Heart right ventricle (tissue), 16 donors: ENCODE results near the gene LUC7L. TPM values are rescaled to one million over a fixed set of nuclear protein-coding genes. Genes with fewer than 3 reads are reported as not detected.

Experiments
- ATAC-seq, 8 donors: fragments of 200-7000 bp; cut with Tn5 transposase; one replicate each; pipeline ENCODE4 v1.9.1; 2020; ENCODE audit warnings: mild to moderate bottlenecking in 8 of 8, moderate library complexity in 8 of 8, moderate number of reproducible peaks in 1 of 8
- DNase-seq, 2 donors: peaks; one replicate each; pipeline ENCODE4 v3.0.0-alpha.2; 2020
- H3K27ac ChIP-seq, 10 donors: fragments of 200-600 bp; sonication (generic) in 2 of 10; one replicate each; pipeline versions ENCODE4 v1.5.0 to v1.8.0; 2020 to 2022; ENCODE audit warnings: mild to moderate bottlenecking in 3 of 10
- H3K27me3 ChIP-seq, 7 donors: fragments of 200-600 bp; one replicate each; pipeline ENCODE4 v1.8.0; 2021 to 2022; ENCODE audit warnings: mild to moderate bottlenecking in 2 of 7
- H3K36me3 ChIP-seq, 9 donors: fragments of 200-600 bp; sonication (generic) in 1 of 9; one replicate each; pipeline versions ENCODE4 v1.5.0 to v1.8.0; 2020 to 2022; ENCODE audit warnings: mild to moderate bottlenecking in 2 of 9
- H3K4me1 ChIP-seq, 9 donors: fragments of 200-600 bp; sonication (generic) in 1 of 9; one replicate each; pipeline versions ENCODE4 v1.5.0 to v1.8.0; 2020 to 2022; ENCODE audit warnings: mild to moderate bottlenecking in 4 of 9
- H3K4me3 ChIP-seq, 10 donors: fragments of 200-600 bp; sonication (generic) in 2 of 10; one replicate each; pipeline versions ENCODE4 v1.5.0 to v1.8.0; 2020 to 2022; ENCODE audit warnings: mild to moderate bottlenecking in 7 of 10, moderate library complexity in 2 of 10
- H3K9me3 ChIP-seq, 11 donors: fragments of 200-600 bp in 10 of 11; sonication (generic) in 2 of 11; one replicate each; pipeline versions ENCODE4 v1.5.0 to v1.8.0; 2013 to 2022; ENCODE audit warnings: mild to moderate bottlenecking in 2 of 11, control low read depth in 1 of 11, moderate library complexity in 1 of 11
- CTCF ChIP-seq, 9 donors: fragments of 200-600 bp; sonication (generic) in 2 of 9; IDR thresholded peaks; one replicate each; pipeline versions ENCODE4 v1.5.0 to v1.8.0; 2021 to 2022; ENCODE audit warnings: antibody characterized with exemption in 9 of 9, mild to moderate bottlenecking in 5 of 9, moderate library complexity in 1 of 9
- WGBS, 2 donors: extraction: QIAGEN DNeasy Blood & Tissue Kit; methylation state at CpG; one replicate each; pipeline ENCODE4 v1.1.7; 2013; ENCODE audit warnings: inconsistent platforms in 1 of 2; 5-methylcytosine and 5-hydroxymethylcytosine counted together
- intact Hi-C, 10 donors: fragments of 100-400 bp; cut with DNase I; formaldehyde crosslinking; loops; one replicate each; pipeline versions ENCODE4 v1.11.1 to v1.14.2; 2022
- polyA plus RNA-seq, 2 donors: library from polyadenylated mRNA; stranded (reverse); fragments of 200-250 nt; gene quantifications; one replicate each; pipeline ENCODE4 v1.2.3, GENCODE V29; 2013
- total RNA-seq, 10 donors: library from RNA; stranded (reverse); fragmentation: NEBNext Ultra II Directional in 3 of 10; extraction: Animal tissue kit (Norgen Biotek cat#: 25700) in 3 of 10; gene quantifications; one replicate each; pipeline versions ENCODE4 v1.2.1 to v1.2.4, GENCODE V29; 2021 to 2023
- donor health status: Arrhythmogenic right ventricular cardiomyopathy.
- donor health status: ischemic (EF 13 %, LVEDD 7.1; RV severe dilation, severe dysfunction).
- donor health status: healthy with polysubstance abuse.
- donor health status: DM: no; HTN: yes; CAD: no.
- donor health status: DM: no; HTN: no; CAD: no.
- donor health status: ischemic (EF 25% LVEDD 6.9; RV normal size, moderate dysfunction).
- donor health status: ischemic (EF 25% LVEDD 5.7; RV mildly dilated, moderate dysfunction).
- donor health status: healthy.
- donor health status: DM: yes; HTN: yes; CAD: no.
- donor health status: Ischemic cardiomyopathy.
- donor health status: ischemic (EF 35%, LVEDD 5.7; RV mildly dilated, moderate dysfunction).
- donor health status: nonischemic (EF 11% LVEDD 7.7; RV severe dilation, severe dysfunction).
- donor health status: DM: yes; HTN: yes; CAD: no.
- donor health status: PGD.
- donor health status: ischemic (EF 29% LVEDD 5.4; RV normal size, mild dysfunction).
- donor health status: nonischemic (EF 23%, LVEDD 6.1; RV moderate dilation, normal function).

The LUC7L gene
- total and polyA plus RNA-seq, 12 donors: 14.4 to 139 (median 20.8) TPM

GRCh38 chr16:143456-143855 is 85.8 kb downstream of the LUC7L start:
- DNase-seq (no peak), ATAC-seq (no peak)
- H3K9me3 ChIP-seq: no peaks in the 10 kb centered on the region
- no peak overlapping the region for H3K27ac ChIP-seq
- H3K4me3 ChIP-seq: no peak overlapping the region
- H3K4me1 ChIP-seq: peaks cover 0 to 8% (median 0%) of the 10 kb centered on the region in 9 donors
- intact Hi-C loops: no loop called here
- H3K36me3 ChIP-seq: no peaks in the 10 kb centered on the region
- WGBS, 2 donors: 56 to 61% methylated on average over 6 of the region's 6 CpGs
- peaks cover 0 to 30% (median 10%) of the 10 kb centered on the region in 7 donors for H3K27me3 ChIP-seq
- TF ChIP-seq CTCF (IDR thresholded peaks at IDR 0.05): no peak

- Histone ChIP-seq H3K4me1 (peaks cover 0 to 8% (median 0%) of the 10 kb centered on the region in 9 donors), H3K27ac (no peak overlapping the region), H3K9me3 (no peaks in the 10 kb centered on the region), H3K4me3 (no peak overlapping the region), H3K27me3 (peaks cover 0 to 30% (median 10%) of the 10 kb centered on the region in 7 donors), H3K36me3 (no peaks in the 10 kb centered on the region)
- no peak for TF ChIP-seq CTCF (IDR thresholded peaks at IDR 0.05)
- DNase-seq: no peak
- ATAC-seq: no peak
- intact Hi-C loops: no loop called here
- WGBS, 2 donors: 77% methylated on average over 6 of the region's 6 CpGs
Measured at GRCh38 chr16:143047-143446, 86.2 kb downstream of the LUC7L start.

- no peaks in the 10 kb centered on the region for H3K36me3 ChIP-seq
- peaks cover 0 to 30% (median 10%) of the 10 kb centered on the region in 7 donors for H3K27me3 ChIP-seq
- intact Hi-C loops: no loop called here
- 71 to 78% methylated on average over 12 of the region's 12 CpGs for WGBS, 2 donors
- no peak overlapping the region for H3K27ac ChIP-seq
- DNase-seq: no peak
- no peak overlapping the region for H3K4me3 ChIP-seq
- TF ChIP-seq CTCF (IDR thresholded peaks at IDR 0.05): no peak
- H3K4me1 ChIP-seq: peaks cover 0 to 13% (median 4%) of the 10 kb centered on the region in 9 donors
- ATAC-seq: no peak
- no peaks in the 10 kb centered on the region for H3K9me3 ChIP-seq
Measured at GRCh38 chr16:142405-142967, 86.8 kb downstream of the LUC7L start.

GRCh38 chr16:140175-140857 is 88.9 kb downstream of the LUC7L start:
- WGBS, 2 donors: 60 to 63% methylated on average over 10 of the region's 10 CpGs
- no peak for DNase-seq
- no peak overlapping the region for H3K27ac ChIP-seq
- H3K27me3 ChIP-seq: peaks cover 0 to 21% (median 10%) of the 10 kb centered on the region in 7 donors
- no peaks in the 10 kb centered on the region for H3K9me3 ChIP-seq
- no peak for TF ChIP-seq CTCF (IDR thresholded peaks at IDR 0.05)
- ATAC-seq: no peak
- H3K4me1 ChIP-seq: peaks cover 0 to 20% (median 9%) of the 10 kb centered on the region in 9 donors
- intact Hi-C loops: no loop called here
- H3K36me3 ChIP-seq: no peaks in the 10 kb centered on the region
- no peak overlapping the region for H3K4me3 ChIP-seq

Other genes with a start within 250 kb of the LUC7L start
- gene POLR3K, start 175.8 kb downstream of the LUC7L start, total RNA-seq: 10 to 100 TPM in 7 of 10 donors, 1 to 10 TPM in 3; 9.1 to 11.8 (median 10.5) TPM
- 10 to 100 TPM in 1 of 2 donors, 1 to 10 TPM in 1; 6.7 to 19.2 TPM for gene POLR3K, start 175.8 kb downstream of the LUC7L start, polyA plus RNA-seq
- 10 to 100 TPM; 45.6 to 86.6 (median 56.6) TPM for gene SNRNP25, start 175.6 kb downstream of the LUC7L start, total RNA-seq
- 100 to 1,000 TPM in 1 of 2 donors, 10 to 100 TPM in 1; 80.4 to 109 TPM for gene SNRNP25, start 175.6 kb downstream of the LUC7L start, polyA plus RNA-seq
- gene RHBDF1, start 156.8 kb downstream of the LUC7L start, total RNA-seq: 10 to 100 TPM; 18.5 to 27.8 (median 24.3) TPM
- gene RHBDF1, start 156.8 kb downstream of the LUC7L start, polyA plus RNA-seq: 10 to 100 TPM; 36.9 to 89.8 TPM
- 10 to 100 TPM; 32.2 to 44.7 (median 38.6) TPM for gene MPG, start 151.2 kb downstream of the LUC7L start, total RNA-seq
- gene MPG, start 151.2 kb downstream of the LUC7L start, polyA plus RNA-seq: 10 to 100 TPM; 68.2 to 88.5 TPM
- 10 to 100 TPM; 19.0 to 28.8 (median 22.3) TPM for gene NPRL3, start 90.8 kb downstream of the LUC7L start, total RNA-seq
- 10 to 100 TPM; 16.2 to 19.6 TPM for gene NPRL3, start 90.8 kb downstream of the LUC7L start, polyA plus RNA-seq
- not detected for gene HBZ, start 76.8 kb downstream of the LUC7L start, total RNA-seq
- gene HBZ, start 76.8 kb downstream of the LUC7L start, polyA plus RNA-seq: under 1 TPM in 1 of 2 donors, not detected in 1; 0.14 TPM
- under 1 TPM in 2 of 10 donors, not detected in 8; 0.56 to 0.61 TPM for gene HBM, start 63.5 kb downstream of the LUC7L start, total RNA-seq
- gene HBM, start 63.5 kb downstream of the LUC7L start, polyA plus RNA-seq: not detected
- gene HBA2, start 56.6 kb downstream of the LUC7L start, total RNA-seq: 1,000 to 10,000 TPM in 1 of 10 donors, 100 to 1,000 TPM in 5, 10 to 100 TPM in 4; 78.7 to 1,146 (median 107) TPM
- gene HBA2, start 56.6 kb downstream of the LUC7L start, polyA plus RNA-seq: 10 to 100 TPM in 1 of 2 donors, 1 to 10 TPM in 1; 2.9 to 84.6 TPM
- 1,000 to 10,000 TPM in 1 of 10 donors, 100 to 1,000 TPM in 9; 114 to 1,150 (median 192) TPM for gene HBA1, start 52.8 kb downstream of the LUC7L start, total RNA-seq
- 10 to 100 TPM in 1 of 2 donors, 1 to 10 TPM in 1; 2.1 to 27.1 TPM for gene HBA1, start 52.8 kb downstream of the LUC7L start, polyA plus RNA-seq
- not detected for gene HBQ1, start 49.0 kb downstream of the LUC7L start, total RNA-seq
- gene HBQ1, start 49.0 kb downstream of the LUC7L start, polyA plus RNA-seq: under 1 TPM in 1 of 2 donors, not detected in 1; 0.09 TPM
- gene FAM234A, start 5.4 kb upstream of the LUC7L start, total RNA-seq: 100 to 1,000 TPM; 114 to 200 (median 161) TPM
- gene FAM234A, start 5.4 kb upstream of the LUC7L start, polyA plus RNA-seq: 10 to 100 TPM; 70.5 to 97.9 TPM
- gene RGS11, start 46.5 kb upstream of the LUC7L start, total RNA-seq: 10 to 100 TPM in 6 of 10 donors, 1 to 10 TPM in 4; 7.5 to 18.2 (median 12.5) TPM
- gene RGS11, start 46.5 kb upstream of the LUC7L start, polyA plus RNA-seq: 10 to 100 TPM in 1 of 2 donors, 1 to 10 TPM in 1; 1.9 to 36.4 TPM
- 10 to 100 TPM in 4 of 10 donors, 1 to 10 TPM in 6; 4.8 to 16.9 (median 9.1) TPM for gene ARHGDIG, start 51.1 kb upstream of the LUC7L start, total RNA-seq
- 10 to 100 TPM in 1 of 2 donors, under 1 TPM in 1; 0.17 to 10.7 TPM for gene ARHGDIG, start 51.1 kb upstream of the LUC7L start, polyA plus RNA-seq
- 10 to 100 TPM in 1 of 10 donors, 1 to 10 TPM in 8, under 1 TPM in 1; 0.55 to 14.0 (median 3.2) TPM for gene PDIA2, start 53.7 kb upstream of the LUC7L start, total RNA-seq
- gene PDIA2, start 53.7 kb upstream of the LUC7L start, polyA plus RNA-seq: 1 to 10 TPM in 1 of 2 donors, under 1 TPM in 1; 0.32 to 2.6 TPM
- gene AXIN1, start 123.3 kb upstream of the LUC7L start, total RNA-seq: 10 to 100 TPM in 4 of 10 donors, 1 to 10 TPM in 6; 7.7 to 16.1 (median 9.2) TPM
- gene AXIN1, start 123.3 kb upstream of the LUC7L start, polyA plus RNA-seq: 10 to 100 TPM in 1 of 2 donors, 1 to 10 TPM in 1; 9.4 to 14.9 TPM
- 10 to 100 TPM; 64.9 to 78.6 (median 74.6) TPM for gene MRPL28, start 141.1 kb upstream of the LUC7L start, total RNA-seq
- 100 to 1,000 TPM; 134 to 169 TPM for gene MRPL28, start 141.1 kb upstream of the LUC7L start, polyA plus RNA-seq
- 10 to 100 TPM; 27.1 to 57.3 (median 33.1) TPM for gene PGAP6, start 152.5 kb upstream of the LUC7L start, total RNA-seq
- 10 to 100 TPM; 27.8 to 45.3 TPM for gene PGAP6, start 152.5 kb upstream of the LUC7L start, polyA plus RNA-seq
- 10 to 100 TPM; 57.8 to 97.0 (median 75.4) TPM for gene NME4, start 167.8 kb upstream of the LUC7L start, total RNA-seq
- gene NME4, start 167.8 kb upstream of the LUC7L start, polyA plus RNA-seq: 10 to 100 TPM; 48.1 to 97.2 TPM
- gene DECR2, start 172.4 kb upstream of the LUC7L start, total RNA-seq: 10 to 100 TPM in 7 of 10 donors, 1 to 10 TPM in 3; 7.0 to 17.4 (median 11.6) TPM
- gene DECR2, start 172.4 kb upstream of the LUC7L start, polyA plus RNA-seq: 10 to 100 TPM in 1 of 2 donors, 1 to 10 TPM in 1; 9.3 to 26.0 TPM
- 10 to 100 TPM; 16.6 to 40.3 (median 30.4) TPM for gene RAB11FIP3, start 196.2 kb upstream of the LUC7L start, total RNA-seq
- 10 to 100 TPM; 22.7 to 28.5 TPM for gene RAB11FIP3, start 196.2 kb upstream of the LUC7L start, polyA plus RNA-seq